Stimulated activated naive CD4-positive, alpha-beta T cell treated with Interleukin-2 at 50 U/mL for 16 hours (primary cell): ENCODE results near the gene CCDC34.
"Not testable (repeated sequence)": the region's sequence is repeated elsewhere in the genome, so short reads cannot be mapped to it uniquely, and the experiment has no call there.

ENCODE experiments used
- DNase-seq: peaks from one replicate; lab custom pipeline; 2025; lab: John Stamatoyannopoulos, UW

Gene CCDC34

GRCh38 chr11:27361649-27362431, 1.2 kb downstream of the CCDC34 start:
- no peak for DNase-seq

DNA sequence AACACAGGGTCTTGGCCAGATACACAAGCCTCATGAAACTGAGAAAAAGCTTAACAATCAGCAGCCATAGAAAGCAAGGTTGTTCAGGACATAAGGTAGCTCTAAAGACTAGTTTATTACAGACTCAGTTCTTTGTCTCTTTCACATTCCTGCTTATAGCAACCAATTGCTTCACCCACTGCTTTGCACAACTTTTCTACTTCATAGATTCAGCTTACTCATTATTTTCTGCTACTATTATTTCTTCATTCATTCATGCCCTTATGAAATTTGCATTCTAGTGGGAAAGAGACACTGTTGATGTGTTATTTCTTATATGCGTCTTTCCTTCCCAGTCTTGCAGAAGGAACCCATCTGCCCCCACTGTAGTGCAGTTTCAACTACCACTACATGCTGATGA, 4.7 kb downstream of the CCDC34 start:
- DNase-seq = no peak

DNA sequence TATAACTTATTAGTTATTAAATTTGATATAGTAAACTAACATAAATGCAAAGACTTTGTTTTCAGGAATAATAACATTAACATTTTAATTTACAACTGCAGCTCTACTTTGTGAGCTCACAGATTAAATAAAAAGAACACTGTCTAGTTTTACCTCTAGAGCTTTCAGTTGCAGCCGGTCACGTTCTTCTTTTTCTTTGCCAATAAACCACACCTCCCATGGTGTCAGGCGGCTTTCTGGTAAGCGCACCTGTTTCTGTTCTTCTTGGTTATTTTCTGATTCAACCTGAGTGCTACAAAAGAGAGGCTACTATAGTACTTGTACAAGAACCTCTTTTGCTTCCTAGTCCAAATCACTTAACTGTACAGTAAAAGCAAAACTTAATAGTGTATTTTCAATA, 5.8 kb downstream of the CCDC34 start:
- DNase-seq = no peak

- no peak for DNase-seq
Measured at GRCh38 chr11:27356624-27357222, 6.3 kb downstream of the CCDC34 start.

GRCh38 chr11:27355575-27356104, 7.4 kb downstream of the CCDC34 start:
- DNase-seq = no peak

DNA sequence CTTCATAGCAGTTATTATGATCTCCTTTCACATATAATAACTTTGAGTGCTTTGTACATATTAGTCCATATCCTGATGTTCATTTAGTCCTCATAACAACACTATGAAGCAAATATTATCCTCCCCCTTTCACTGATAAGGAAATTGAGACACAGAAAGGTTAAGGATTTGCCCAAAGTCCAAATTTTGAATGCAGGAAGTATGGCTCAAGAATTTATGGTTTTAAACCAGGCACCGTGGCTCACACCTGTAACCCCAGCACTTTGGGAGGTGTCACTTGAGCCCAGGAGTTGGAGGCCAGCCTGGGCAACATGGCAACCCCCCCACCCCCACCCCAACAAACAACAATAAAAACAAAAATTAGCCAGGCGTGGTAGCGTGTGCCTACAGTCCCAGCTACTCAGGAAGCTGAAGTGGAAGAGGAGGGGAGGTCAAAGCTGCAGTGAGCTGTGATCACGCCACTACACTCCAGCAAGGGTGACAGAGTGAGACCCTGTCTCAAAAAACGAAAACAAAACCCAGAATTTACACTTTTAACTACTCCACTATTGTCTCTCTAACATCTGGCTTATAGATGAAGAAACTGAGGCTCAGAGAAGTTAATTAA, 8.6 kb downstream of the CCDC34 start:
- no peak for DNase-seq

DNA sequence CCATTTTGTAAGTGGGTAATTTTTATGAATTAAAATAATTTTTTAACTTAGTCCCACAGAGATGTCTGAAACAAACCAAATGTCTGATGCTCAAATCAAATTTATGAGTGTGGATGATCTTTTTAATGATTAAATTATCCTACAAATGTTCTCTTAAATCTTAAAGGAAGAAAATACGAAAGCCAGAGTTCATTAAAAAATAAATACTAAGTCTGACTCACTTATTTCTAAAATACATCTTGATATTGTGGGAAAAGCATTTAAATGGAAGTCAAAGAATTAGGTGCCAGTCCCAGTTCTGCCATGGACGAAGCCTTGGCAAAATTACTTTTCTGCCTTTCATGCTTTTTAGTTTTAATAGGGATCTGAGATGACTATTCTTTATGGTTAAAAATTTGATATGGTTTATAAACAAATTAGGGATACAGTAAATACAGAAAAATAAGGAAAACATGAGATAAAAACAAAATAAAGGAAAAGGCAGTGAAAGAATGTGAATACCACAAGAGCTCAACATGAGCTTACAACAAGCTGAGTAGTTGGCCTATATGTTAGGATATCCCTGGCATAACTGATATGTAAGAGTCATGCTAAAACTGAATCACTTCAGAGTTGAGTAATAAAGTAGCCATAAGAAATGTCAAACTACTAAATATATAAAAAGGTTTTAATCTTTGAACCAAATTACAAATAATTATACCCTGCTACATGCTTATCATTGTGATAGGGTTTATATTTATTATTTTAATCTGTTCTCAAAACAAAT, 9.2 kb downstream of the CCDC34 start:
- DNase-seq = no peak

GRCh38 chr11:27352781-27353180, 10.2 kb downstream of the CCDC34 start:
- DNase-seq = no peak

DNA sequence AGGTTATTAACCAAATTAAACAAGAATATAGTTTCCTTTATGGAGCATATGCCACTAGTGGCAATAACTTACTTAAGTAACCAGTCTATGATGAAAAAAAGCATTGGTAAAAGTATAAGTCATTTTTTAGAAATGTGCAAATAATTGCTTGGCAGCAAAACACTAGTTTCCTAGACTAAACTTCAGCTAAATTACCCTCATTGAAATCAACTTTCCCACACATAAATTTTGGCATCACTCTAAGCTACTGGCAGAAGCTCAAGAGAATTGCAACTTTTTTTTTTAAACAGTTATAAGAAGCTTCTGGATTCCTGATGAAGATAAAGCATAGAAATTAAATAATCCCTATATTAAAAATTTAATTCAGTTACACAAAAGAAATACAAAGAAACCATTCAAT, 12.5 kb downstream of the CCDC34 start:
- no peak for DNase-seq

DNA sequence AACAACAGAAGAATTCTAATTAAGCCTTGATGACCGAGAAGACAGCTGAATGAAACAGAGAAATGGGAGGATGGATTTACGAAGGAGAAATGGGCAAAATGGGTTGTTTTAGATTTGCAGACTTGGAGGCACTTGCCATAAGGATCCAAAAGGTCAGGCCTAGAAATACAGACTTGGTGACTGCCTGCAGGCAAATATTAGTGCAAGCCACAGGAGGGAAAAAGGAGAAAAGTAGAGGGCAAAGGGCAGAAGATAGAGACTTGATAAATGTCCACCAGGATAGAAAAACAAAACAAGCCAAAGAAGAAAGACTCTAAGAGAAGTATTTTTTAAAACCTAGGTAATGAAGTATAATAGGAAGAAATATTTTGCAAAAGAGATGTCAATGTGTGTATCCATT, 13.1 kb downstream of the CCDC34 start:
- DNase-seq = no peak

DNA sequence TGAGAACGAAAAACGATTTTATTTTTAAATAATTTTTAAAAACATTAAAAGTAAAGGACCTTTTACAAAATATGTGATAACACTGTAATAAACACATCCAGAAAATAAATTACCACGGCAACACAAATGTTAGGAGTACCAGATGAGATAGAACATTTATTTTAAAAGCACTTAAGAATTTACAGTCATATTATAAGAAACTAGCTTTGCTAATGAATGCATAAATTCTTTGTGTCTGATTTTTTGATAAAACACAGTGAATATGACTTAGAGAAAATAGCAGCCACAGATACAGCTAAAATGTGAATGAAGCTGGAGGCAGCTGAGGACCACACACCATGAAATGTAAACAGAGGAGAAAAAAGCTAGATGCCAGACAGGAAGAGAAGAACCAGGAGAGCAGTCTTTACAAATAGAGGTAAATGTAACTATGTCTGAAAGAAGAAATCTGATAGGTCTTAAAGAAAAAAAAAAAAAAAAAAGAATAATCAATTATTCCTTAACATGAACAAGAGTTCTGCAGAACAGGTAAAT, 14.6 kb downstream of the CCDC34 start:
- DNase-seq = no peak

DNA sequence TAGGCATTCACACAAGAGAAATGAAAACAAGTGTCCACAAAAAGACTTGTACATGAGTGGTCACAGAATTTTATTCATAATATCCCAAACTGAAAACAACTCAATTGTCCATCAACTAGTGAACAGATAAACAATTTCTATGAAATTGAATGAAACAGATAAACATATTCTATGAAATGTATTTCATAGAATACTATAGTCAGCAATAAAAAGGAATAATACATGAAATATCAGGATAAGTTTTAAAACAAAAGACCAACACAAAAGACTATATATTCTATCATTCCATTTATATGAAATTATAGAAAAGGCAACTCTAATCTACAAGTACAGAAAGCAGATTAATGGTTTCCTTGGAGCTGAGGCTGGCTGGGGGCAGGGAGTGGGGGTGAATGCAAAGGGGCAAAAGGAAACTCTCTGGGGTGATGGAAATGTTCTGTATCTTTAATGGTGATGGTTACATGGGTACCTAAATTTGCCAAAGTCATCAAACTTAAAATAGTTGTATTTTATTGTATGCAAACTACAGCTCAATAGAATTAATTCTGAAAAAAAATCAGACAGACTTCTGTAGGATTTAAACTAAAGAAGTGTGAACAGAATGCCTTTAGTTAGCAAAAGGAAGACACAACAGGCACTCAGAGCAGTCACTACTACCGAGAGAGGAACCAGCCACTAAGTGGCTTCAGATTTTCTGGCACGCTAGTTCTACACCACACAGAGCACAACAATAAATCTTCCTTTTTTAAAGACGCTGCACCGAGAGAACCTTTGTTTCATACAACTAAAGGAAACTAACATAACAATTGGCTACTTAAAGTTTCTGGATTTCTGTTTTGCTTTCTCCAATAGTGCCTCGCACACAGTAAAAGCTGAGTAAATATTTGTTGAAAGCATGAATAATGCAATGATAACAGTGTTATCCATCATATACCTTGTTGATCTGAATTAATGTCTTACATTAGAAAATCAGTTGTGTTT, 15.4 kb downstream of the CCDC34 start:
- DNase-seq = no peak

- DNase-seq = no peak
Measured at GRCh38 chr11:27339941-27340340, 23.1 kb downstream of the CCDC34 start.

DNA sequence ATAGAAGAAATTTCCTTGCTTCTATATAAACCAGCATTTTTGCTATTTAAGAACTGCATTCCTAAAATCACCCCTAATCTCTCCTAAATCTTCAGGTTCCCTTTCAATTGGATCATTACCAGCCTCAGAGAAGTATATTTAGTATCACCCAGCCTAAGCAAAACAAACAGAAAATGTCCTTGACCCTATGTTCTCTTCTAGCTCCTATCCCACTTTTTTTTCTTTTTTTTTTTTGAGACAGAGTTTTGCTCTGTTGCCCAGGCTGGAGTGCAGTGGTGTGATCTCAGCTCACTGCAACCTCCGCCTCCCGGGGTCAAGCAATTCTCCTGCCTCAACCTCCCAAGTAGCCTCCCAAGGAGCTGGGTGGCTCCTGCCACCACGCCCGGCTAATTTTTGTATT, 28.3 kb downstream of the CCDC34 start:
- not testable (repeated sequence) for DNase-seq

- no peak for DNase-seq
Measured at GRCh38 chr11:27331981-27332380, 31.0 kb downstream of the CCDC34 start.

DNA sequence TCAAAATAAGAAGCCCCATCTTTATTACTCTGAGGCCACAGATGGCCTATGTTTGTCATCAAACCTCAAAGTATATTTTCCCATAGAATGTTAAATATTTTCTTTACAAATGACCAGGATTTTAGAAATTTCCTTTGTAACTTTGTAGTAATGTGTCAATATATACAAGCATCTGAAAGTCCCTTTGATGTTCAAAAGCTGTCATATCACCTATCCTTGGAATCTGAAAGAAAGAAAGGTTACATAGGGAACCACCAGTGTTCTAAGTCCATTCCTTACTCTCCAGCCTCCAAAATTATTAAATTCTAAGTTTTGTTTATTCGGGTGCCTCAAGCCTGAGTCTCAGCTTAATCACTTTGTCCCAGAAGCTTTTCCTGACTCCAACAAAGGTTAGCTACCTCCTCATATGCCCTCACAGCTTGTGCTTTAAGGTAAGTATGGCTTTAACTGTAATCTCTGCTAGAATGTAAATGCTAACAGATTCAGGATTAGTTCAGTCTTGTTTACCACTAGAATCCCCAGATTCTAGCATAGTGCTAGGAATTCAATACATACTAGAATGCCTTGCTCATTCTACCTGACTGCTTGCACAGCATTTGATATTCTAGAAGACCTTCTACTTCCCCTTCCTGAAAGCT, 32.3 kb downstream of the CCDC34 start:
- DNase-seq = no peak

DNA sequence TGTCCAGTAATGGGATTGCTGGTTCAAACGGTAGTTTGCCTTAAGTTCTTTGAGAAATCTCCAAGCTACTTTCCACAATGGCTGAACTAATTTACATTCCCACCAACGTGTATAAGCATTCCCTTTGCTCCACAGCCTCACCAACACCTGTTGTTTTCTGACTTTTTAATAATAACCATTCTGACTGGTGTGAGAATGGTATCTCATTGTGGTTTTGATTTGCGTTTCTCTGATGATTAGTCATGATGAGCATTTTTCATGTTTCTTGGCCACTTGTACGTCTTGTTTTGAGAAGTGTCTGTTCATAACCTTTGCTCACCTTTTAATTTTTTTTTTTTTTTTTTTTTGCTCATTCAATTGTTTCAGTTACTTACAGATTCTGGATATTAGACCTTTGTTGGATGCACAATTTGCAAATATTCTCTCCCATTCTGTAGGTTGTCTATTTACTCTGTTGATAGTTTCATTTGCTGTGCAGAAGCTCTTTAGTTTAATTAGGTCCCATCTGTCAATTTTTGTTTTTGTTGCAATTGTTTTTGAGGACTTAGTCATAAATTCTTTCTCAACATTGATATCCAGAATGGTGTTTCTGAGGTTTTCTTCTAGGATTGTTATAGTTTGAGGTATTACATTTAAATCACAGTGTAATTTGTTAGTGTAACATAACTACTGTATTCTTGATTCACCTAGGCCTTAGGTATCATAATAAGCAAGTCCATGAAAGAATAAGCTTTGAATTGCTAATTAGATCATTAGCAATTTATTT, 33.0 kb downstream of the CCDC34 start:
- no peak for DNase-seq

- DNase-seq = no peak
Measured at GRCh38 chr11:27328614-27329013, 34.4 kb downstream of the CCDC34 start.

- DNase-seq = not testable (repeated sequence)
Measured at GRCh38 chr11:27327064-27327463, 36.0 kb downstream of the CCDC34 start.

GRCh38 chr11:27322196-27322595, 40.8 kb downstream of the CCDC34 start:
- DNase-seq = not testable (repeated sequence)
